Measurements from ENCODE around the gene INVS.

DNA sequence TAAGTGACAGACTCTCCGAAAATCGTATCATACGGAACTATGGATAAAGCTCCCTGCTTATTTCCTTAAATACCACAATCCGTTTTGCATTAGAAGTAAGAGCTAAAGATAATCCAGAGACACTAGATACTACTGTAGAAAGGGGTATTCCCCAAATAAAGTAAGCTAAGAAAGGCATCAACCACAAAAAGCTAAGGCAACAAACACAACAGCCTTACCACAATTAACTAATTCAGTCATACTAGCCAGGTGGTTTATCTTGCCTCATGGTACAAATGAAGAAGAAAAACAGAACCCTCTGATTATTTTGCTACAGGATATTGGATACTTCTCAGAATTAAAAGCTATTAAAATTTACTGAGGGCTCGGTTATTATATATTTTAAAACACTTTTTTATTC, 14.3 kb upstream of the INVS start:
- TF ChIP-seq ZFP30 (CRISPR knock-in tag; IDR thresholded peaks at IDR 0.05) (no peak), ZNF565 (CRISPR knock-in tag; conservative IDR thresholded peaks at IDR 0.05; ENCODE audit: low read depth) (no peak), CSDC2 (CRISPR knock-in tag; IDR thresholded peaks at IDR 0.05) (no peak), TCF4 (CRISPR knock-in tag; IDR thresholded peaks at IDR 0.05; ENCODE audit: borderline replicate concordance) (no peak)

Measured in SK-N-SH treated with all-trans-retinoic acid at 6 μM for 48 hours (cell line).